Liver (tissue), 2 donors: ENCODE data around the gene SH2B3.

Experiments
- JUND ChIP-seq, 2 donors: IDR thresholded peaks; 2 replicates each; pipeline ENCODE4 v1.6.1; 2016; ENCODE audit warnings: antibody characterized with exemption in 2 of 2
- RXRA ChIP-seq, 2 donors: IDR thresholded peaks; 2 replicates each; pipeline ENCODE4 v1.6.1; 2017 to 2018; ENCODE audit warnings: antibody characterized with exemption in 2 of 2, mild to moderate bottlenecking in 1 of 2
- donor health status: healthy.

DNA sequence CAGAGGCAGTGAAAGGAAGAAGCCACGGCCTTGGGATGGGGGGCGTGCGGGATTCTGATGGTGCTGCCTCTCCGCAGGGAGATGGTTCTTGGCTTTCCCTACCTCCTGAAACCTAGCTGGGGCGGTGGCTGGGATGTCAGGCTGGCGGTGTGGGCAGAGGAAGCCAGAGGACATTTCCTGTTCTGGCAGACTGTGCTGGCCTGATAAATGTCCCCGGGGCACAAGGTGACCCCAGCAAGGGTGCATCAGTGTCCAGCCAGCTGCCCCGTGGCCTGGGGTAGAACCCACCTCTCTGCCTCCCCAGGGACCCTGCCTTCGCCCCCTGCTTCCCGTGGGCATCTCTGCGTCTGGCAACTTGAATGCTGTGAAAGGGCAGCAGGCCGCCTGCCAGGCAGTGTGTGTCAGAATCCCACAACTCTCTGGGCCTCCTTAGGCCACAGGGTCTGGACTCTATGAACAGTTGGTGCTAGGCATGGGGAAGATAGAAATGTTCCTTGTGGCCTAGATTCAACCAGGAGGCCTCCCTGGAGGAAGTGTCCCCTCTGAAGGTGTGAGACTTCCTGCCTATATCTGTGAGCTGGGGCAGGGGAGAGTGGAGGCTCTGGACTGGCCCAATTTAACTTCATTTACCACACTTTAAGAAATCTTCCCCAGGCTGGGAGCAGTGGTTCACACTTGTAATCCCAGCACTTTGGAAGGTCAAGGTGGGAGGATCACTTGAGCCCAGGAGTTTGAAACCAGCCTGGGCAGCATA, 4.9 kb downstream of the SH2B3 start:
- TF ChIP-seq JUND (IDR thresholded peaks at IDR 0.05) (no peak), RXRA (IDR thresholded peaks at IDR 0.05) (no peak)
